Neural cell (in vitro differentiated cells): Measurements from ENCODE around the gene GSDMA. TPM values are rescaled to one million over a fixed set of nuclear protein-coding genes. Genes with fewer than 3 reads are reported as not detected.

Experiments
- H2AFZ ChIP-seq: fragments of 200-600, 300-800 bp; sonication (generic), shearing (Covaris generic); 2 replicates; pipeline ENCODE4 v1.6.0; 2014; ENCODE audit warnings: low read depth, mild to moderate bottlenecking, antibody characterized with exemption, low read length, moderate library complexity
- H3F3A ChIP-seq: fragments of 200-600 bp; shearing (Covaris generic); 2 replicates; pipeline ENCODE4 v1.6.1; 2016; ENCODE audit warnings: mild to moderate bottlenecking, moderate library complexity, mixed read lengths, antibody characterized with exemption, low read length; ENCODE audit not compliant: insufficient read depth, poor library complexity, severe bottlenecking
- H3K27ac ChIP-seq: fragments of 200-600, 300-800 bp; sonication (generic), shearing (Covaris generic); 2 replicates; pipeline ENCODE4 v1.5.1; 2014; ENCODE audit warnings: mild to moderate bottlenecking, low read length, moderate library complexity
- H3K27me3 ChIP-seq: fragments of 300-800, 200-600 bp; sonication (generic), shearing (Covaris generic); 2 replicates; pipeline ENCODE4 v1.6.0; 2014; ENCODE audit warnings: mild to moderate bottlenecking, low read depth, low read length, moderate library complexity; ENCODE audit not compliant: insufficient read depth
- H3K36me3 ChIP-seq: fragments of 300-800, 200-600 bp; sonication (generic), shearing (Covaris generic); 2 replicates; pipeline ENCODE4 v1.5.1; 2014; ENCODE audit warnings: mild to moderate bottlenecking, antibody characterized with exemption, low read length, moderate library complexity; ENCODE audit not compliant: insufficient read depth
- H3K4me2 ChIP-seq: fragments of 300-800, 200-600 bp; sonication (generic), shearing (Covaris generic); 2 replicates; pipeline ENCODE4 v1.6.0; 2014; ENCODE audit warnings: mild to moderate bottlenecking, low read length
- H3K4me3 ChIP-seq: fragments of 300-800, 200-600 bp; sonication (generic), shearing (Covaris generic); 2 replicates; pipeline ENCODE4 v1.5.1; 2014; ENCODE audit warnings: mild to moderate bottlenecking, low read length, moderate library complexity
- H3K79me2 ChIP-seq: fragments of 200-600 bp; shearing (Covaris generic); replicated peaks from 2 replicates; pipeline ENCODE4 v1.6.0; 2014; ENCODE audit warnings: mild to moderate bottlenecking, low read length, moderate library complexity; ENCODE audit not compliant: insufficient read depth
- H3K9ac ChIP-seq: fragments of 300-800, 200-600 bp; sonication (generic), shearing (Covaris generic); 2 replicates; pipeline ENCODE4 v1.6.1; 2016; ENCODE audit warnings: mild to moderate bottlenecking, low read length, mixed read lengths
- H3K9me2 ChIP-seq: fragments of 200-600 bp; shearing (Covaris generic); 2 replicates; pipeline ENCODE4 v1.6.1; 2016; ENCODE audit warnings: mild to moderate bottlenecking, low read length, mixed read lengths; ENCODE audit not compliant: insufficient read depth
- H3K9me3 ChIP-seq: fragments of 200-600, 300-800 bp; sonication (generic), shearing (Covaris generic); 2 replicates; pipeline ENCODE4 v1.6.1; 2016; ENCODE audit warnings: mild to moderate bottlenecking, mixed run types, low read length, moderate library complexity, mixed read lengths
- H4K20me1 ChIP-seq: fragments of 200-600 bp; shearing (Covaris generic); 2 replicates; pipeline ENCODE4 v1.6.1; 2016; ENCODE audit warnings: mild to moderate bottlenecking, mixed run types; ENCODE audit not compliant: insufficient read depth
- CTCF ChIP-seq: fragments of 450-650 bp; IDR thresholded peaks from 2 replicates; pipeline ENCODE4 v1.5.1; 2014; ENCODE audit warnings: antibody characterized with exemption, mild to moderate bottlenecking, moderate library complexity; ENCODE audit not compliant: poor library complexity, severe bottlenecking
- EP300 ChIP-seq: fragments of 450-650 bp; conservative IDR thresholded peaks from 2 replicates; pipeline ENCODE4 v1.6.1; 2014; ENCODE audit warnings: antibody characterized with exemption, mild to moderate bottlenecking, moderate library complexity; ENCODE audit not compliant: poor library complexity, severe bottlenecking
- EZH2 ChIP-seq: fragments of 200-600, 300-800 bp; shearing (Covaris generic), sonication (generic); IDR thresholded peaks from 2 replicates; pipeline ENCODE4 v1.6.1; 2014; ENCODE audit warnings: antibody characterized with exemption, low read length, borderline replicate concordance, mild to moderate bottlenecking; ENCODE audit not compliant: insufficient read depth, poor library complexity, severe bottlenecking
- MXI1 ChIP-seq: fragments of 450-650 bp; conservative IDR thresholded peaks from 2 replicates; pipeline ENCODE4 v1.6.1; 2014; ENCODE audit warnings: antibody characterized with exemption, mild to moderate bottlenecking; ENCODE audit not compliant: poor library complexity, severe bottlenecking
- POLR2AphosphoS5 ChIP-seq: IDR thresholded peaks from 2 replicates; pipeline ENCODE4 v1.6.1; 2012
- RAD21 ChIP-seq: fragments of 450-650 bp; conservative IDR thresholded peaks from 2 replicates; pipeline ENCODE4 v1.6.1; 2014; ENCODE audit warnings: antibody characterized with exemption, mild to moderate bottlenecking, moderate library complexity
- SMC3 ChIP-seq: fragments of 450-650 bp; conservative IDR thresholded peaks from 2 replicates; pipeline ENCODE4 v1.6.1; 2014; ENCODE audit warnings: antibody characterized with exemption, mild to moderate bottlenecking, moderate library complexity; ENCODE audit not compliant: poor library complexity
- TAF1 ChIP-seq: IDR thresholded peaks from 2 replicates; pipeline ENCODE4 v1.6.1; 2012; ENCODE audit warnings: low read depth
- polyA plus RNA-seq: library from polyadenylated mRNA; depleted of rRNA; stranded (reverse); fragments of >200 nt; gene quantifications from 2 replicates; pipeline ENCODE4 v1.2.3, GENCODE V29; 2014
- TF ChIP-seq, protein P1 (sequence below): IDR thresholded peaks from 2 replicates; pipeline ENCODE4 v1.6.1; 2012; ENCODE audit warnings: borderline replicate concordance

GSDMA gene
- polyA plus RNA-seq, 1 donor from 2014 or later: not detected

DNA sequence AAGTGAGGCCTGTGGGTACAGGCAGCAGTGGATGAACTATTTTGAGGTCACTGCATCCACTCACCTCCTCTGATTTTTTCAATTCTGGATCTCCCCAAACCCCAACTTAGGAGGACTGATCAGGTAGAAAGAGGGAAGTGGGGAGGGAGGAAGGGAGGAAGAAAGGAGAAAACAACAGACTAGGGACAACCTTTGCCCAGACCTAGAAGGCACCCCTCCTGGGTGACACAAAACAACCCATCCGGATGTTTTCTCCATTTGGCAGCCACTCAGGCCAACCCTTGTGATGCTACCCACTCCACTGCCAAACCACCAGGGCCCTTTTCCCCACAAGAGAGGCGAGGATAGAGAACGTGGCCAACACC lies 38.1 kb upstream of the GSDMA start:
- H3K9ac ChIP-seq: no peak overlapping the region
- no peaks in the 10 kb centered on the region for H3K36me3 ChIP-seq
- H4K20me1 ChIP-seq: no peaks in the 10 kb centered on the region
- H3K79me2 ChIP-seq: peaks cover 15% of the 10 kb centered on the region
- no peak overlapping the region for H3K4me3 ChIP-seq
- no peaks in the 10 kb centered on the region for H3K9me3 ChIP-seq
- H3F3A ChIP-seq: no peaks in the 10 kb centered on the region
- H3K27me3 ChIP-seq: no peaks in the 10 kb centered on the region
- H2AFZ ChIP-seq: no peak overlapping the region
- no peak for TF ChIP-seq RAD21
- no peak for TF ChIP-seq EZH2
- TF ChIP-seq EP300: no peak
- TF ChIP-seq CTCF: no peak
- TF ChIP-seq, protein P1, sequence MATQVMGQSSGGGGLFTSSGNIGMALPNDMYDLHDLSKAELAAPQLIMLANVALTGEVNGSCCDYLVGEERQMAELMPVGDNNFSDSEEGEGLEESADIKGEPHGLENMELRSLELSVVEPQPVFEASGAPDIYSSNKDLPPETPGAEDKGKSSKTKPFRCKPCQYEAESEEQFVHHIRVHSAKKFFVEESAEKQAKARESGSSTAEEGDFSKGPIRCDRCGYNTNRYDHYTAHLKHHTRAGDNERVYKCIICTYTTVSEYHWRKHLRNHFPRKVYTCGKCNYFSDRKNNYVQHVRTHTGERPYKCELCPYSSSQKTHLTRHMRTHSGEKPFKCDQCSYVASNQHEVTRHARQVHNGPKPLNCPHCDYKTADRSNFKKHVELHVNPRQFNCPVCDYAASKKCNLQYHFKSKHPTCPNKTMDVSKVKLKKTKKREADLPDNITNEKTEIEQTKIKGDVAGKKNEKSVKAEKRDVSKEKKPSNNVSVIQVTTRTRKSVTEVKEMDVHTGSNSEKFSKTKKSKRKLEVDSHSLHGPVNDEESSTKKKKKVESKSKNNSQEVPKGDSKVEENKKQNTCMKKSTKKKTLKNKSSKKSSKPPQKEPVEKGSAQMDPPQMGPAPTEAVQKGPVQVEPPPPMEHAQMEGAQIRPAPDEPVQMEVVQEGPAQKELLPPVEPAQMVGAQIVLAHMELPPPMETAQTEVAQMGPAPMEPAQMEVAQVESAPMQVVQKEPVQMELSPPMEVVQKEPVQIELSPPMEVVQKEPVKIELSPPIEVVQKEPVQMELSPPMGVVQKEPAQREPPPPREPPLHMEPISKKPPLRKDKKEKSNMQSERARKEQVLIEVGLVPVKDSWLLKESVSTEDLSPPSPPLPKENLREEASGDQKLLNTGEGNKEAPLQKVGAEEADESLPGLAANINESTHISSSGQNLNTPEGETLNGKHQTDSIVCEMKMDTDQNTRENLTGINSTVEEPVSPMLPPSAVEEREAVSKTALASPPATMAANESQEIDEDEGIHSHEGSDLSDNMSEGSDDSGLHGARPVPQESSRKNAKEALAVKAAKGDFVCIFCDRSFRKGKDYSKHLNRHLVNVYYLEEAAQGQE: no peak
- TF ChIP-seq TAF1: no peak
- no peak for TF ChIP-seq POLR2AphosphoS5
- TF ChIP-seq SMC3: no peak
- TF ChIP-seq MXI1: no peak
- H3K4me2 ChIP-seq: no peak overlapping the region
- no peak overlapping the region for H3K27ac ChIP-seq
- H3K9me2 ChIP-seq: no peaks in the 10 kb centered on the region

- Histone ChIP-seq H3K27ac (no peak overlapping the region), H3K36me3 (no peaks in the 10 kb centered on the region), H3K9me3 (no peaks in the 10 kb centered on the region), H2AFZ (no peak overlapping the region), H3K9me2 (no peaks in the 10 kb centered on the region), H3K4me3 (peak overlapping the region; percentile 73), H3K4me2 (no peak overlapping the region), H3K9ac (peak overlapping the region; percentile 84), H4K20me1 (no peaks in the 10 kb centered on the region), H3F3A (no peaks in the 10 kb centered on the region), H3K27me3 (no peaks in the 10 kb centered on the region), H3K79me2 (peaks cover 15% of the 10 kb centered on the region)
- no peak for TF ChIP-seq SMC3
- no peak for TF ChIP-seq EP300
- TF ChIP-seq POLR2AphosphoS5: no peak
- no peak for TF ChIP-seq EZH2
- TF ChIP-seq RAD21: no peak
- no peak for TF ChIP-seq MXI1
- no peak for TF ChIP-seq CTCF
- TF ChIP-seq, protein P1: no peak
- TF ChIP-seq TAF1: no peak
Measured at GRCh38 chr17:39925282-39926134, 37.3 kb upstream of the GSDMA start.
